ENCODE results near the gene BYSL.
A peak's percentile ranks its signal among the peaks of the same experiment; 100 is the strongest.

DNA sequence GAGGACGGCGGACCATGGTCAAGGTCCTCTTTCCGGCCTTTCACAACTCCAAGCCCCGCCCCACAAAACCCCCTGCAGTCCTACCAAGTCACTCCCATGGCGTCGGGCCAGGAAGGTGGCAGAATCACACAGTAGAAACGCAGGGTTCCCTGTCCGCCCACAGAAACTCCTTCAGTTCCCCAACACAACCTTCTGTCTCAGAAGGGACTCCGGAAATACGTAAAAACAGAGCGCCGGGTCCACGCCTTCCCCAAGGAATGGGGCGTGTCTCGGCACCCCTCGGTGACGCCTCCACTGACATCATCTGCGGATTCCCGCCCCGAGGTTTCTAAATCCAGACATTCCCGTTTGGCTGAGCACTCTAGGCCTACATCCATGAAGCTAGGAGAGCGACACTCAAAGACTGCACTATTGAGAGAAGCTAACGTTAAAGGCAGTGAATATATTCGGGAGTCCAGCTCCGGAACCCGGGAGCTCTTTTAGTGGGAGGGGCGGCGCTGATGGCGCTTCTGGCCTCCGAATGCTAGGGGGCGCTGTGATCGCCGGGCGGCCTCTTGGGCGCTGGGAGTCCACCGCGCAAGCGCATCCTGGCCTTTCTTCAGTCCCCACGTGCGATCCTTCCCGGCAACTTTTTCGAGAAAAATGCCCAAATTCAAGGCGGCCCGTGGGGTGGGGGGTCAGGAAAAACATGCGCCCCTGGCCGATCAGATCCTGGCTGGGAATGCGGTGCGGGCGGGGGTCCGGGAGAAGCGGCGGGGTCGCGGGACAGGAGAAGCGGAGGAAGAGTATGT is at the start of gene BYSL, which contains the start of gene MED20:
- TF ChIP-seq, protein P1, sequence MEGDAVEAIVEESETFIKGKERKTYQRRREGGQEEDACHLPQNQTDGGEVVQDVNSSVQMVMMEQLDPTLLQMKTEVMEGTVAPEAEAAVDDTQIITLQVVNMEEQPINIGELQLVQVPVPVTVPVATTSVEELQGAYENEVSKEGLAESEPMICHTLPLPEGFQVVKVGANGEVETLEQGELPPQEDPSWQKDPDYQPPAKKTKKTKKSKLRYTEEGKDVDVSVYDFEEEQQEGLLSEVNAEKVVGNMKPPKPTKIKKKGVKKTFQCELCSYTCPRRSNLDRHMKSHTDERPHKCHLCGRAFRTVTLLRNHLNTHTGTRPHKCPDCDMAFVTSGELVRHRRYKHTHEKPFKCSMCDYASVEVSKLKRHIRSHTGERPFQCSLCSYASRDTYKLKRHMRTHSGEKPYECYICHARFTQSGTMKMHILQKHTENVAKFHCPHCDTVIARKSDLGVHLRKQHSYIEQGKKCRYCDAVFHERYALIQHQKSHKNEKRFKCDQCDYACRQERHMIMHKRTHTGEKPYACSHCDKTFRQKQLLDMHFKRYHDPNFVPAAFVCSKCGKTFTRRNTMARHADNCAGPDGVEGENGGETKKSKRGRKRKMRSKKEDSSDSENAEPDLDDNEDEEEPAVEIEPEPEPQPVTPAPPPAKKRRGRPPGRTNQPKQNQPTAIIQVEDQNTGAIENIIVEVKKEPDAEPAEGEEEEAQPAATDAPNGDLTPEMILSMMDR (IDR thresholded peaks at IDR 0.05; ENCODE audit: poor library complexity, severe bottlenecking) = peak; percentile 100
- no peak for TF ChIP-seq EZH2 (IDR thresholded peaks at IDR 0.05; ENCODE audit: borderline replicate concordance, insufficient read depth, low read length, poor library complexity, severe bottlenecking)
- TF ChIP-seq POLR2AphosphoS5 (IDR thresholded peaks at IDR 0.05) = peak; percentile 91
- peak; percentile 46 for TF ChIP-seq TAF1 (IDR thresholded peaks at IDR 0.05; ENCODE audit: low read depth)
- TF ChIP-seq MXI1 (conservative IDR thresholded peaks at IDR 0.05; ENCODE audit: poor library complexity, severe bottlenecking) = peak; percentile 99
- TF ChIP-seq, protein P2, sequence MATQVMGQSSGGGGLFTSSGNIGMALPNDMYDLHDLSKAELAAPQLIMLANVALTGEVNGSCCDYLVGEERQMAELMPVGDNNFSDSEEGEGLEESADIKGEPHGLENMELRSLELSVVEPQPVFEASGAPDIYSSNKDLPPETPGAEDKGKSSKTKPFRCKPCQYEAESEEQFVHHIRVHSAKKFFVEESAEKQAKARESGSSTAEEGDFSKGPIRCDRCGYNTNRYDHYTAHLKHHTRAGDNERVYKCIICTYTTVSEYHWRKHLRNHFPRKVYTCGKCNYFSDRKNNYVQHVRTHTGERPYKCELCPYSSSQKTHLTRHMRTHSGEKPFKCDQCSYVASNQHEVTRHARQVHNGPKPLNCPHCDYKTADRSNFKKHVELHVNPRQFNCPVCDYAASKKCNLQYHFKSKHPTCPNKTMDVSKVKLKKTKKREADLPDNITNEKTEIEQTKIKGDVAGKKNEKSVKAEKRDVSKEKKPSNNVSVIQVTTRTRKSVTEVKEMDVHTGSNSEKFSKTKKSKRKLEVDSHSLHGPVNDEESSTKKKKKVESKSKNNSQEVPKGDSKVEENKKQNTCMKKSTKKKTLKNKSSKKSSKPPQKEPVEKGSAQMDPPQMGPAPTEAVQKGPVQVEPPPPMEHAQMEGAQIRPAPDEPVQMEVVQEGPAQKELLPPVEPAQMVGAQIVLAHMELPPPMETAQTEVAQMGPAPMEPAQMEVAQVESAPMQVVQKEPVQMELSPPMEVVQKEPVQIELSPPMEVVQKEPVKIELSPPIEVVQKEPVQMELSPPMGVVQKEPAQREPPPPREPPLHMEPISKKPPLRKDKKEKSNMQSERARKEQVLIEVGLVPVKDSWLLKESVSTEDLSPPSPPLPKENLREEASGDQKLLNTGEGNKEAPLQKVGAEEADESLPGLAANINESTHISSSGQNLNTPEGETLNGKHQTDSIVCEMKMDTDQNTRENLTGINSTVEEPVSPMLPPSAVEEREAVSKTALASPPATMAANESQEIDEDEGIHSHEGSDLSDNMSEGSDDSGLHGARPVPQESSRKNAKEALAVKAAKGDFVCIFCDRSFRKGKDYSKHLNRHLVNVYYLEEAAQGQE (IDR thresholded peaks at IDR 0.05; ENCODE audit: borderline replicate concordance) = no peak
